ENCODE data around the gene GMDS. TPM values are rescaled to one million over a fixed set of nuclear protein-coding genes. Genes with fewer than 3 reads are reported as not detected.

Gene GMDS
- total RNA-seq, 1 experiment from 2014 or later: 27.6 TPM

GRCh38 chr6:2197984-2198383, 47.4 kb downstream of the GMDS start:
- H3K4ac ChIP-seq (ENCODE audit: low read depth, low read length): no peak overlapping the region
- peaks cover 5 to 11% of the 10 kb centered on the region in 2 experiments; a peak in 3 of 4 replicates for H3K4me1 Mint-ChIP-seq

More at GRCh38 chr6:2197984-2198383, 47.4 kb downstream of the GMDS start:
- Histone ChIP-seq H3K18ac (ENCODE audit: insufficient read length, low read depth, low read length) (no peak overlapping the region), H2BK12ac (ENCODE audit: insufficient read length, low read depth, low read length) (no peak overlapping the region), H3K9ac (ENCODE audit: extremely low read depth, insufficient read length, low read length) (no peak overlapping the region), H4K91ac (ENCODE audit: insufficient read length, low read depth, low read length) (no peak overlapping the region), H2BK20ac (ENCODE audit: low read depth, low read length, poor library complexity, severe bottlenecking) (no peak overlapping the region), H2BK120ac (ENCODE audit: low read depth, low read length, poor library complexity, severe bottlenecking) (no peak overlapping the region), H3K4me2 (ENCODE audit: insufficient read depth, insufficient read length, low read length) (no peak overlapping the region), H3T11ph (ENCODE audit: low read length) (no peak overlapping the region), H3K9me3 (ENCODE audit: control insufficient read depth, low read depth, low read length) (no peaks in the 10 kb centered on the region), H2AK5ac (ENCODE audit: insufficient read length, low read length) (no peak overlapping the region), H4K8ac (replicated peaks; ENCODE audit: insufficient read length, low read depth, low read length) (no peak overlapping the region), H4K20me1 (ENCODE audit: control insufficient read depth, insufficient read depth, insufficient read length) (no peaks in the 10 kb centered on the region), H3K56ac (ENCODE audit: insufficient read length, low read depth, low read length) (no peak overlapping the region), H2BK15ac (ENCODE audit: low read depth, low read length) (no peak overlapping the region), H3K23me2 (ENCODE audit: insufficient read length, low read depth, low read length, poor library complexity, severe bottlenecking) (no peaks in the 10 kb centered on the region), H3K4me1 (ENCODE audit: insufficient read depth, low read length) (no peaks in the 10 kb centered on the region), H4K5ac (ENCODE audit: insufficient read length, low read depth, low read length) (no peak overlapping the region), H3K14ac (ENCODE audit: insufficient read depth, low read length) (no peak overlapping the region), H3K79me2 (ENCODE audit: insufficient read depth, low read length) (no peaks in the 10 kb centered on the region), H3K27ac (ENCODE audit: insufficient read length, low read depth, low read length) (no peak overlapping the region), H2BK5ac (ENCODE audit: insufficient read length, low read length) (no peak overlapping the region), H2AFZ (ENCODE audit: low read length) (no peak overlapping the region), H3K27me3 (ENCODE audit: insufficient read depth, low read length) (no peaks in the 10 kb centered on the region), H3K79me1 (ENCODE audit: insufficient read depth, low read depth, low read length, poor library complexity, severe bottlenecking) (no peaks in the 10 kb centered on the region), H3K23ac (ENCODE audit: insufficient read length, low read depth, low read length) (no peak overlapping the region)
- Mint-ChIP-seq H3K27me3 (ENCODE audit: low read depth) (no peaks in the 10 kb centered on the region), H3K4me3 (no peak overlapping the region), H3K9me3 (no peaks in the 10 kb centered on the region), H3K36me3 (ENCODE audit: insufficient read depth in 1 of 3, low read depth in 3 of 3) (no peaks in the 10 kb centered on the region; a peak in 1 of 7 replicates), H3K27ac (no peak overlapping the region)
- TF ChIP-seq CTCF (conservative IDR thresholded peaks at IDR 0.05): no peak
- no CpG with 5 or more reads among the region's 4 CpGs for WGBS (ENCODE audit: extremely low coverage, insufficient read length, low lambda C conversion rate)
- no peak for DNase-seq
